HEK293T (cell line): ENCODE data around the gene RHOB.

Experiments
- ARNT ChIP-seq: fragments of 450-650 bp; IDR thresholded peaks from 2 replicates; pipeline ENCODE4 v1.6.1; 2017; ENCODE audit warnings: mild to moderate bottlenecking
- BHLHE40 ChIP-seq: fragments of 450-650 bp; IDR thresholded peaks from 2 replicates; pipeline ENCODE4 v1.6.1; 2016; ENCODE audit warnings: mild to moderate bottlenecking, moderate library complexity, borderline replicate concordance
- LEF1 ChIP-seq: fragments of 450-650 bp; IDR thresholded peaks from 2 replicates; pipeline ENCODE4 v1.6.1; 2017; ENCODE audit warnings: mild to moderate bottlenecking, borderline replicate concordance
- NFRKB ChIP-seq: fragments of 450-650 bp; IDR thresholded peaks from 2 replicates; pipeline ENCODE4 v1.6.1; 2016; ENCODE audit warnings: mild to moderate bottlenecking, moderate library complexity
- TARDBP ChIP-seq: fragments of 450-650 bp; IDR thresholded peaks from 2 replicates; pipeline ENCODE4 v1.6.1; 2016

GRCh38 chr2:20431301-20431698 is 15.6 kb upstream of the RHOB start:
- TF ChIP-seq BHLHE40 (no peak), LEF1 (no peak), ARNT (no peak), NFRKB (no peak), TARDBP (no peak)
